GM23338 (cell line): ENCODE results near the gene ITIH6. TPM values are rescaled to one million over a fixed set of nuclear protein-coding genes. Genes with fewer than 3 reads are reported as not detected.
A peak's percentile ranks its signal among the peaks of the same experiment; 100 is the strongest.

Experiments
- ATAC-seq: fragments of 200-7000 bp; cut with Tn5 transposase; 3 replicates; pipeline ENCODE4 v1.9.1; 2020
- DNase-seq: peaks from one replicate; pipeline ENCODE4 v3.0.0-alpha.2; 2015; ENCODE audit warnings: low spot score
- H2AFZ ChIP-seq: fragments of 200-600 bp; sonication (generic); 2 replicates; pipeline ENCODE4 v1.8.0; 2016; ENCODE audit warnings: antibody characterized with exemption, mild to moderate bottlenecking, moderate library complexity
- H3F3A ChIP-seq: fragments of 200-600 bp; sonication (generic); replicated peaks from 2 replicates; pipeline ENCODE4 v1.8.0; 2017; ENCODE audit warnings: antibody characterized with exemption, mixed run types, low read depth
- H3K27ac ChIP-seq: fragments of 200-600 bp; sonication (generic); 2 replicates; pipeline ENCODE4 v1.6.1; 2016; ENCODE audit warnings: low read depth
- H3K27me3 ChIP-seq: fragments of 200-600 bp; sonication (generic); 2 replicates; pipeline ENCODE4 v1.8.0; 2016; ENCODE audit warnings: mild to moderate bottlenecking, mixed run types, moderate library complexity; ENCODE audit not compliant: insufficient read depth
- H3K36me3 ChIP-seq: fragments of 200-600 bp; sonication (generic); 2 replicates; pipeline ENCODE4 v1.8.0; 2016; ENCODE audit warnings: mild to moderate bottlenecking; ENCODE audit not compliant: insufficient read depth
- H3K4me1 ChIP-seq: fragments of 200-600 bp; sonication (generic); 2 replicates; pipeline ENCODE4 v1.8.0; 2016; ENCODE audit warnings: mild to moderate bottlenecking, moderate library complexity; ENCODE audit not compliant: insufficient read depth
- H3K4me2 ChIP-seq: fragments of 200-600 bp; sonication (generic); 2 replicates; pipeline ENCODE4 v1.7.1; 2017; ENCODE audit warnings: mixed run types
- H3K4me3 ChIP-seq: fragments of 200-600 bp; sonication (generic); 2 replicates; pipeline ENCODE4 v1.6.1; 2016; ENCODE audit warnings: mixed run types
- H3K79me2 ChIP-seq: fragments of 200-600 bp; sonication (generic); replicated peaks from 2 replicates; pipeline ENCODE4 v1.8.0; 2017; ENCODE audit warnings: mild to moderate bottlenecking; ENCODE audit not compliant: insufficient read depth
- H3K9me2 ChIP-seq: fragments of 200-600 bp; sonication (generic); 2 replicates; pipeline ENCODE4 v1.8.0; 2017; ENCODE audit not compliant: insufficient read depth
- H4K20me1 ChIP-seq: fragments of 200-600 bp; sonication (generic); replicated peaks from 2 replicates; pipeline ENCODE4 v1.8.0; 2017; ENCODE audit warnings: mild to moderate bottlenecking; ENCODE audit not compliant: insufficient read depth
- H3K27ac Mint-ChIP-seq: 2 replicates; pipeline ENCODE4 v1.8.0; 2020; ENCODE audit warnings: inconsistent platforms, mild to moderate bottlenecking, moderate library complexity, mixed read lengths
- H3K27me3 Mint-ChIP-seq: 3 replicates; pipeline ENCODE4 v1.8.0; 2022; ENCODE audit warnings: low read depth, mild to moderate bottlenecking, moderate library complexity, mixed read lengths, inconsistent platforms; ENCODE audit not compliant: insufficient read depth, poor library complexity
- H3K36me3 Mint-ChIP-seq: 3 replicates; pipeline ENCODE4 v1.8.0; 2021; ENCODE audit warnings: low read depth, mild to moderate bottlenecking, inconsistent platforms, moderate library complexity, mixed read lengths
- H3K4me1 Mint-ChIP-seq: 3 replicates; pipeline ENCODE4 v1.8.0; 2020; ENCODE audit warnings: mild to moderate bottlenecking, inconsistent platforms, mixed read lengths
- H3K4me3 Mint-ChIP-seq: 3 replicates; pipeline ENCODE4 v1.8.0; 2021; ENCODE audit warnings: moderate library complexity, mild to moderate bottlenecking, inconsistent platforms, mixed read lengths
- H3K9me3 Mint-ChIP-seq: 3 replicates; pipeline ENCODE4 v1.8.0; 2020; ENCODE audit warnings: moderate library complexity, mild to moderate bottlenecking, inconsistent platforms, mixed read lengths
- CREB1 ChIP-seq: fragments of 250-450 bp; sonication (Bioruptor Pico); IDR thresholded peaks from 2 replicates; pipeline ENCODE4 v1.5.0; 2020; ENCODE audit warnings: low read depth, mild to moderate bottlenecking, moderate library complexity
- CTCF ChIP-seq, 2 experiments: fragments of 200-600 bp in 1 of 2; sonication (generic) in 1 of 2; conservative IDR thresholded peaks; 2 replicates each; pipeline versions ENCODE4 v1.5.1 to v1.6.1; 2016 to 2017; ENCODE audit warnings: antibody characterized with exemption in 2 of 2, low read depth in 2 of 2, mild to moderate bottlenecking in 2 of 2, moderate library complexity in 1 of 2
- ETS1 ChIP-seq: IDR thresholded peaks from 2 replicates; pipeline ENCODE4 v1.6.1; 2016; ENCODE audit warnings: antibody characterized with exemption
- EZH2 ChIP-seq: fragments of 200-600 bp; sonication (generic); IDR thresholded peaks from one replicate; pipeline ENCODE4 v1.8.0; 2017; ENCODE audit warnings: antibody characterized with exemption, mild to moderate bottlenecking, low read depth; ENCODE audit not compliant: unreplicated experiment
- EZH2phosphoT487 ChIP-seq: fragments of 200-600 bp; sonication (generic); IDR thresholded peaks from one replicate; pipeline ENCODE4 v1.8.1; 2018; ENCODE audit warnings: antibody characterized with exemption; ENCODE audit not compliant: unreplicated experiment
- JUNB ChIP-seq: IDR thresholded peaks from one replicate; pipeline ENCODE4 v1.6.1; 2016; ENCODE audit warnings: antibody characterized with exemption; ENCODE audit not compliant: unreplicated experiment
- NANOG ChIP-seq: IDR thresholded peaks from 2 replicates; pipeline ENCODE4 v1.6.1; 2016; ENCODE audit warnings: antibody characterized with exemption, borderline replicate concordance
- POLR2AphosphoS5 ChIP-seq: IDR thresholded peaks from 2 replicates; pipeline ENCODE4 v1.6.1; 2016; ENCODE audit warnings: antibody characterized with exemption, low read depth
- REST ChIP-seq: IDR thresholded peaks from one replicate; pipeline ENCODE4 v1.6.1; 2018; ENCODE audit warnings: antibody characterized with exemption; ENCODE audit not compliant: unreplicated experiment
- STAT1 ChIP-seq: IDR thresholded peaks from one replicate; pipeline ENCODE4 v1.6.1; 2016; ENCODE audit warnings: antibody characterized with exemption; ENCODE audit not compliant: unreplicated experiment
- ZNF114 ChIP-seq: fragments of 250-450 bp; sonication (Bioruptor Pico); IDR thresholded peaks from 2 replicates; pipeline ENCODE4 v1.5.0; 2020; ENCODE audit warnings: mild to moderate bottlenecking, moderate library complexity
- ZNF331 ChIP-seq: fragments of 250-450 bp; sonication (Bioruptor Pico); IDR thresholded peaks from 2 replicates; pipeline ENCODE4 v1.5.0; 2020; ENCODE audit warnings: low read depth, mild to moderate bottlenecking, moderate library complexity
- polyA plus RNA-seq: library from polyadenylated mRNA; unstranded; fragments of >200 nt; fragmentation: Nextera tagmentation; extraction: Ambion mirVana; gene quantifications from 2 replicates; pipeline ENCODE4 v1.2.1, GENCODE V29; 2016
- total RNA-seq: library from RNA; depleted of rRNA; stranded (reverse); fragments of >200 nt; shearing (Covaris generic); gene quantifications from 2 replicates; pipeline ENCODE4 v1.2.3, GENCODE V29; 2014

The ITIH6 gene
- total and polyA plus RNA-seq, 2 experiments from 2014 or later, result not detected

- H3K9me2 ChIP-seq, result no peaks in the 10 kb centered on the region
- H3K4me3 ChIP-seq, result no peak overlapping the region
- TF ChIP-seq REST, result no peak
- no peaks in the 10 kb centered on the region for H4K20me1 ChIP-seq
- ATAC-seq (no peak), DNase-seq (no peak)
- no peaks in the 10 kb centered on the region for H3K79me2 ChIP-seq
- H3K27ac ChIP-seq, result no peak overlapping the region
- no peaks in the 10 kb centered on the region for H3F3A ChIP-seq
- H3K36me3 ChIP-seq, result no peaks in the 10 kb centered on the region
- H3K4me3 Mint-ChIP-seq, result no peak overlapping the region
- H3K27ac Mint-ChIP-seq, result no peak overlapping the region
- no peaks in the 10 kb centered on the region for H3K27me3 ChIP-seq
- no peaks in the 10 kb centered on the region; the same call in 2 of the 3 replicates for H3K36me3 Mint-ChIP-seq
- H3K9me3 Mint-ChIP-seq, result no peaks in the 10 kb centered on the region
- H2AFZ ChIP-seq, result no peak overlapping the region
- no peaks in the 10 kb centered on the region for H3K4me1 ChIP-seq
- no peaks in the 10 kb centered on the region for H3K27me3 Mint-ChIP-seq
- H3K4me2 ChIP-seq, result no peak overlapping the region
- peaks cover 3% of the 10 kb centered on the region for H3K4me1 Mint-ChIP-seq
Observed at GRCh38 chrX:54748626-54749025, 49.4 kb downstream of the ITIH6 start.

GRCh38 chrX:54747733-54748393, 50.2 kb downstream of the ITIH6 start:
- Histone ChIP-seq H3F3A (no peaks in the 10 kb centered on the region), H2AFZ (peak overlapping the region; percentile 14; the same call in 1 of the 2 replicates)
- H3K9me3 Mint-ChIP-seq, result no peaks in the 10 kb centered on the region
- TF ChIP-seq EZH2phosphoT487 (no peak), JUNB (no peak), ZNF114 (CRISPR knock-in tag) (no peak), CTCF (conservative IDR thresholded peaks at IDR 0.05; ENCODE audit: low read depth in 2 of 2) (no peak), STAT1 (no peak), POLR2AphosphoS5 (no peak), ETS1 (no peak), REST (no peak), ZNF331 (CRISPR knock-in tag) (no peak), NANOG (no peak), EZH2 (no peak), CREB1 (CRISPR knock-in tag) (no peak)

More at GRCh38 chrX:54747733-54748393, 50.2 kb downstream of the ITIH6 start:
- no peaks in the 10 kb centered on the region for H4K20me1 ChIP-seq
- no peaks in the 10 kb centered on the region for H3K4me1 ChIP-seq
- no peaks in the 10 kb centered on the region for H3K36me3 Mint-ChIP-seq
- H3K4me3 Mint-ChIP-seq, result no peak overlapping the region
- H3K27me3 ChIP-seq, result no peaks in the 10 kb centered on the region
- no peaks in the 10 kb centered on the region; the same call in 2 of the 3 replicates for H3K4me1 Mint-ChIP-seq
- ATAC-seq (no peak), DNase-seq (no peak)
- no peak overlapping the region for H3K4me3 ChIP-seq
- H3K27me3 Mint-ChIP-seq, result no peaks in the 10 kb centered on the region
- no peaks in the 10 kb centered on the region for H3K9me2 ChIP-seq
- no peak overlapping the region for H3K27ac ChIP-seq
- no peak overlapping the region for H3K27ac Mint-ChIP-seq
- no peaks in the 10 kb centered on the region for H3K79me2 ChIP-seq
- no peak overlapping the region for H3K4me2 ChIP-seq
- no peaks in the 10 kb centered on the region for H3K36me3 ChIP-seq
